Uterus (tissue), 4 donors: Measurements from ENCODE around the gene RIOK1. TPM values are rescaled to one million over a fixed set of nuclear protein-coding genes. Genes with fewer than 3 reads are reported as not detected.

Experiments
- DNase-seq, 2 donors: peaks; one replicate each; pipeline ENCODE4 v3.0.0-alpha.2; 2019 to 2020
- H3K27ac ChIP-seq, 2 donors: fragments of 200-600 bp; sonication (generic); 1 replicate in 1 of 2; 2 replicates in 1 of 2; pipeline ENCODE4 v1.5.1; 2016 to 2018
- H3K27me3 ChIP-seq, 2 donors: fragments of 200-600 bp; sonication (generic); one replicate each; pipeline ENCODE4 v1.5.1; 2018 to 2019; ENCODE audit warnings: control low read depth in 1 of 2
- H3K36me3 ChIP-seq, 2 donors: fragments of 200-600 bp; sonication (generic); one replicate each; pipeline ENCODE4 v1.5.1; 2019; ENCODE audit warnings: control low read depth in 1 of 2
- H3K4me1 ChIP-seq, 2 donors: fragments of 200-600 bp; sonication (generic); one replicate each; pipeline ENCODE4 v1.5.1; 2018 to 2019; ENCODE audit warnings: control low read depth in 1 of 2
- H3K4me3 ChIP-seq, 2 donors: fragments of 200-600 bp; sonication (generic); 1 replicate in 1 of 2; 2 replicates in 1 of 2; pipeline ENCODE4 v1.5.1; 2018 to 2019; ENCODE audit warnings: mild to moderate bottlenecking in 1 of 2
- H3K9me3 ChIP-seq, 2 donors: fragments of 200-600 bp; sonication (generic); one replicate each; pipeline ENCODE4 v1.5.1; 2019; ENCODE audit warnings: control low read depth in 1 of 2
- CTCF ChIP-seq, 4 experiments: fragments of 200-600 bp in 2 of 4; fragments of 450-650 bp in 2 of 4; sonication (generic) in 2 of 4; IDR thresholded peaks; one replicate each; pipeline ENCODE4 v1.5.1; 2016 to 2019; ENCODE audit warnings: antibody characterized with exemption in 4 of 4, mild to moderate bottlenecking in 2 of 4, moderate library complexity in 1 of 4
- POLR2A ChIP-seq, 2 donors: fragments of 450-650 bp; IDR thresholded peaks; one replicate each; pipeline ENCODE4 v1.6.1; 2016; ENCODE audit warnings: antibody characterized with exemption in 2 of 2, mild to moderate bottlenecking in 1 of 2, moderate library complexity in 1 of 2
- intact Hi-C: fragments of 100-400 bp; cut with DNase I; formaldehyde crosslinking; loops from one replicate; pipeline ENCODE4 v1.15.1; 2023; ENCODE audit warnings: low total_unique reads
- total RNA-seq, 4 donors: library from RNA; depleted of rRNA in 3 of 4; stranded (reverse); fragments of >200 nt in 3 of 4; gene quantifications; one replicate each; pipeline versions ENCODE4 v1.1.0 to v1.2.4, GENCODE V29; 2014 to 2023
- donor health status: DM: yes; HTN: yes; CAD: no.

Gene RIOK1
- total RNA-seq, 4 donors from 2014 or later = 11.5 to 58.4 (median 22.8) TPM

- no peaks in the 10 kb centered on the region for H3K27me3 ChIP-seq
- H3K4me1 ChIP-seq = no peaks in the 10 kb centered on the region
- H3K4me3 ChIP-seq = no peak overlapping the region
- no peaks in the 10 kb centered on the region for H3K9me3 ChIP-seq
- no peak overlapping the region for H3K27ac ChIP-seq
- no peaks in the 10 kb centered on the region for H3K36me3 ChIP-seq
- no peak for DNase-seq
- intact Hi-C loops = no loop called here
- no peak for TF ChIP-seq CTCF (IDR thresholded peaks at IDR 0.05)
- TF ChIP-seq POLR2A (IDR thresholded peaks at IDR 0.05) = no peak
These were observed 13.1 kb downstream of the RIOK1 start for GRCh38 chr6:7402716-7403115.

GRCh38 chr6:7404546-7404945 lies 14.9 kb downstream of the RIOK1 start:
- Histone ChIP-seq H3K27ac (no peak overlapping the region), H3K27me3 (no peaks in the 10 kb centered on the region), H3K36me3 (no peaks in the 10 kb centered on the region), H3K9me3 (no peaks in the 10 kb centered on the region), H3K4me1 (no peaks in the 10 kb centered on the region), H3K4me3 (no peak overlapping the region)
- intact Hi-C loops = no loop called here
- TF ChIP-seq CTCF (IDR thresholded peaks at IDR 0.05) (no peak), POLR2A (IDR thresholded peaks at IDR 0.05) (no peak)
- DNase-seq = no peak

- TF ChIP-seq POLR2A (IDR thresholded peaks at IDR 0.05) = no peak
- TF ChIP-seq CTCF (IDR thresholded peaks at IDR 0.05) = no peak
- no peak overlapping the region for H3K27ac ChIP-seq
- DNase-seq = no peak
- no peaks in the 10 kb centered on the region for H3K27me3 ChIP-seq
- H3K9me3 ChIP-seq = no peaks in the 10 kb centered on the region
- H3K4me3 ChIP-seq = no peak overlapping the region
- no peaks in the 10 kb centered on the region for H3K4me1 ChIP-seq
- intact Hi-C loops = no loop called here
- H3K36me3 ChIP-seq = no peaks in the 10 kb centered on the region
These were observed 17.1 kb downstream of the RIOK1 start for GRCh38 chr6:7406743-7407142.

GRCh38 chr6:7409740-7410139 lies 20.1 kb downstream of the RIOK1 start:
- no peak for TF ChIP-seq POLR2A (IDR thresholded peaks at IDR 0.05)
- TF ChIP-seq CTCF (IDR thresholded peaks at IDR 0.05) = no peak
- Histone ChIP-seq H3K27me3 (no peaks in the 10 kb centered on the region), H3K27ac (no peak overlapping the region), H3K4me1 (no peaks in the 10 kb centered on the region), H3K9me3 (no peaks in the 10 kb centered on the region), H3K4me3 (no peak overlapping the region), H3K36me3 (no peaks in the 10 kb centered on the region)
- DNase-seq = no peak
- intact Hi-C loops = no loop called here

GRCh38 chr6:7410851-7411250 lies 21.2 kb downstream of the RIOK1 start:
- no peak for TF ChIP-seq POLR2A (IDR thresholded peaks at IDR 0.05)
- no peak for TF ChIP-seq CTCF (IDR thresholded peaks at IDR 0.05)
- DNase-seq = no peak
- Histone ChIP-seq H3K9me3 (no peaks in the 10 kb centered on the region), H3K36me3 (no peaks in the 10 kb centered on the region), H3K4me3 (no peak overlapping the region), H3K27ac (no peak overlapping the region), H3K27me3 (no peaks in the 10 kb centered on the region), H3K4me1 (no peaks in the 10 kb centered on the region)
- intact Hi-C loops = no loop called here
